H9 (cell line): ENCODE results near the gene GNB1L. TPM values are rescaled to one million over a fixed set of nuclear protein-coding genes. Genes with fewer than 3 reads are reported as not detected.

Experiments
- DNase-seq: peaks from one replicate; pipeline ENCODE4 v3.0.0-alpha.2; 2017
- H2AFZ ChIP-seq: one replicate; pipeline ENCODE4 v1.6.1; 2013; ENCODE audit warnings: mild to moderate bottlenecking, low read length, control low read depth, moderate library complexity
- H2AK5ac ChIP-seq: 2 replicates; pipeline ENCODE4 v1.6.1; 2013; ENCODE audit warnings: low read length, control low read depth, mixed read lengths; ENCODE audit not compliant: insufficient read length
- H2BK120ac ChIP-seq: one replicate; pipeline ENCODE4 v1.6.1; 2013; ENCODE audit warnings: low read depth, mild to moderate bottlenecking, low read length, control low read depth, inconsistent platforms; ENCODE audit not compliant: poor library complexity, severe bottlenecking
- H2BK12ac ChIP-seq: 2 replicates; pipeline ENCODE4 v1.6.1; 2013; ENCODE audit warnings: low read length, control low read depth, mixed read lengths, low read depth; ENCODE audit not compliant: insufficient read length
- H2BK15ac ChIP-seq: 2 replicates; pipeline ENCODE4 v1.6.1; 2013; ENCODE audit warnings: low read depth, low read length, control low read depth
- H2BK20ac ChIP-seq: one replicate; pipeline ENCODE4 v1.6.1; 2013; ENCODE audit warnings: low read depth, mild to moderate bottlenecking, low read length, control low read depth, inconsistent platforms; ENCODE audit not compliant: poor library complexity, severe bottlenecking
- H2BK5ac ChIP-seq: 2 replicates; pipeline ENCODE4 v1.6.1; 2013; ENCODE audit warnings: low read length, control low read depth, mixed read lengths; ENCODE audit not compliant: insufficient read length
- H3K14ac ChIP-seq: 2 replicates; pipeline ENCODE4 v1.6.1; 2013; ENCODE audit warnings: low read length, control low read depth; ENCODE audit not compliant: insufficient read depth
- H3K18ac ChIP-seq: 2 replicates; pipeline ENCODE4 v1.6.1; 2013; ENCODE audit warnings: low read depth, mild to moderate bottlenecking, mixed read lengths, low read length, control low read depth; ENCODE audit not compliant: insufficient read length
- H3K23ac ChIP-seq: 2 replicates; pipeline ENCODE4 v1.6.1; 2013; ENCODE audit warnings: low read length, control low read depth, mixed read lengths, low read depth; ENCODE audit not compliant: insufficient read length
- H3K23me2 ChIP-seq: 2 replicates; pipeline ENCODE4 v1.6.1; 2013; ENCODE audit warnings: low read depth, mild to moderate bottlenecking, mixed read lengths, low read length, control low read depth; ENCODE audit not compliant: insufficient read length, poor library complexity, severe bottlenecking
- H3K27ac ChIP-seq: 2 replicates; pipeline ENCODE4 v1.5.1; 2013; ENCODE audit warnings: low read length, control low read depth, mixed read lengths, low read depth; ENCODE audit not compliant: insufficient read length
- H3K27me3 ChIP-seq: 2 replicates; pipeline ENCODE4 v1.6.1; 2013; ENCODE audit warnings: low read length, control low read depth, inconsistent platforms; ENCODE audit not compliant: insufficient read depth
- H3K4ac ChIP-seq: 2 replicates; pipeline ENCODE4 v1.6.1; 2013; ENCODE audit warnings: low read depth, mild to moderate bottlenecking, control low read depth, inconsistent platforms, low read length, moderate library complexity
- H3K4me1 ChIP-seq: 2 replicates; pipeline ENCODE4 v1.6.1; 2013; ENCODE audit warnings: low read length, control low read depth, inconsistent platforms; ENCODE audit not compliant: insufficient read depth
- H3K4me2 ChIP-seq: 2 replicates; pipeline ENCODE4 v1.6.1; 2013; ENCODE audit warnings: low read length, control low read depth, mixed read lengths; ENCODE audit not compliant: insufficient read length, insufficient read depth
- H3K56ac ChIP-seq: 2 replicates; pipeline ENCODE4 v1.6.1; 2013; ENCODE audit warnings: low read depth, mild to moderate bottlenecking, mixed read lengths, low read length, control low read depth; ENCODE audit not compliant: insufficient read length
- H3K79me1 ChIP-seq: 2 replicates; pipeline ENCODE4 v1.6.1; 2013; ENCODE audit warnings: low read depth, mild to moderate bottlenecking, moderate library complexity, low read length, control low read depth, inconsistent platforms; ENCODE audit not compliant: insufficient read depth, poor library complexity, severe bottlenecking
- H3K79me2 ChIP-seq: 2 replicates; pipeline ENCODE4 v1.6.1; 2013; ENCODE audit warnings: low read length, control low read depth, inconsistent platforms; ENCODE audit not compliant: insufficient read depth
- H3K9ac ChIP-seq: 2 replicates; pipeline ENCODE4 v1.6.1; 2013; ENCODE audit warnings: low read length, control low read depth, mixed read lengths; ENCODE audit not compliant: insufficient read length; ENCODE audit errors: extremely low read depth
- H3K9me3 ChIP-seq: one replicate; pipeline ENCODE4 v1.6.1; 2013; ENCODE audit warnings: low read depth, low read length, inconsistent platforms; ENCODE audit not compliant: control insufficient read depth
- H3T11ph ChIP-seq: one replicate; pipeline ENCODE4 v1.6.1; 2013; ENCODE audit warnings: mild to moderate bottlenecking, low read length, control low read depth, inconsistent platforms
- H4K20me1 ChIP-seq: one replicate; pipeline ENCODE4 v1.6.1; 2013; ENCODE audit not compliant: control insufficient read depth, insufficient read length, insufficient read depth
- H4K5ac ChIP-seq: 2 replicates; pipeline ENCODE4 v1.6.1; 2013; ENCODE audit warnings: low read depth, mild to moderate bottlenecking, mixed read lengths, low read length, control low read depth; ENCODE audit not compliant: insufficient read length
- H4K8ac ChIP-seq: replicated peaks from 2 replicates; pipeline ENCODE4 v1.6.1; 2013; ENCODE audit warnings: low read length, control low read depth, mixed read lengths, low read depth; ENCODE audit not compliant: insufficient read length
- H4K91ac ChIP-seq: 2 replicates; pipeline ENCODE4 v1.6.1; 2013; ENCODE audit warnings: low read depth, mild to moderate bottlenecking, moderate library complexity, mixed read lengths, low read length, control low read depth; ENCODE audit not compliant: insufficient read length
- H3K27ac Mint-ChIP-seq, 3 experiments: 2 replicates in 2 of 3; 3 replicates in 1 of 3; pipeline ENCODE4 v1.8.0; 2020 to 2021; ENCODE audit warnings: mixed read lengths in 3 of 3, mild to moderate bottlenecking in 1 of 3, moderate library complexity in 1 of 3
- H3K27me3 Mint-ChIP-seq: 2 replicates; pipeline ENCODE4 v1.8.0; 2021; ENCODE audit warnings: low read depth, mild to moderate bottlenecking, moderate library complexity, mixed read lengths
- H3K36me3 Mint-ChIP-seq, 3 experiments: 2 replicates in 2 of 3; 3 replicates in 1 of 3; pipeline ENCODE4 v1.8.0; 2020 to 2021; ENCODE audit warnings: low read depth in 3 of 3, mixed read lengths in 3 of 3; ENCODE audit not compliant: insufficient read depth in 1 of 3
- H3K4me1 Mint-ChIP-seq, 2 experiments: 2 replicates each; pipeline ENCODE4 v1.8.0; 2020; ENCODE audit warnings: mixed read lengths in 2 of 2
- H3K4me3 Mint-ChIP-seq, 2 experiments: 2 replicates in 1 of 2; 3 replicates in 1 of 2; pipeline ENCODE4 v1.8.0; 2020 to 2021; ENCODE audit warnings: mild to moderate bottlenecking in 2 of 2, mixed read lengths in 2 of 2, moderate library complexity in 1 of 2
- H3K9me3 Mint-ChIP-seq, 2 experiments: 2 replicates in 1 of 2; 3 replicates in 1 of 2; pipeline ENCODE4 v1.8.0; 2020; ENCODE audit warnings: mild to moderate bottlenecking in 2 of 2, mixed read lengths in 2 of 2, moderate library complexity in 1 of 2
- whole genome bisulfite sequencing: extraction: QIAGEN DNeasy Blood & Tissue Kit; methylation state at CpG from one replicate; pipeline ENCODE4 v1.1.7; 2013; ENCODE audit warnings: missing lambda C conversion rate, low lambda C conversion rate, mixed read lengths; ENCODE audit not compliant: insufficient read length; ENCODE audit errors: extremely low coverage; 5-methylcytosine and 5-hydroxymethylcytosine counted together
- total RNA-seq: library from RNA; stranded (reverse); gene quantifications from 2 replicates; pipeline ENCODE4 v1.2.1, GENCODE V29; 2021
- TF ChIP-seq, protein P1 (sequence below): fragments of 200-600 bp; sonication (generic); conservative IDR thresholded peaks from 3 replicates; pipeline ENCODE4 v1.8.0; 2021; ENCODE audit warnings: antibody characterized with exemption, mild to moderate bottlenecking

GNB1L gene
- total RNA-seq, 1 experiment from 2014 or later = 22.4 TPM

- Histone ChIP-seq H4K20me1 (peaks cover 3% of the 10 kb centered on the region), H3K4me1 (no peaks in the 10 kb centered on the region), H3K23ac (no peak overlapping the region), H4K8ac (no peak overlapping the region), H2BK120ac (no peak overlapping the region), H2BK5ac (no peak overlapping the region), H3K14ac (no peak overlapping the region), H3K27me3 (peaks cover 68% of the 10 kb centered on the region), H2AK5ac (no peak overlapping the region), H3K18ac (no peak overlapping the region), H2BK12ac (no peak overlapping the region), H3K4me2 (no peak overlapping the region), H3K79me2 (no peaks in the 10 kb centered on the region), H3K56ac (no peak overlapping the region), H3T11ph (no peak overlapping the region), H2AFZ (no peak overlapping the region), H3K27ac (no peak overlapping the region), H4K5ac (no peak overlapping the region), H3K23me2 (no peaks in the 10 kb centered on the region), H2BK15ac (no peak overlapping the region), H3K4ac (no peak overlapping the region), H2BK20ac (no peak overlapping the region), H3K79me1 (no peaks in the 10 kb centered on the region), H3K9ac (no peak overlapping the region), H3K9me3 (no peaks in the 10 kb centered on the region), H4K91ac (no peak overlapping the region)
- peaks cover 6 to 10% of the 10 kb centered on the region in 2 experiments; a peak in 4 of 5 replicates for H3K9me3 Mint-ChIP-seq
- no peak overlapping the region for H3K27ac Mint-ChIP-seq
- peaks cover 20 to 33% of the 10 kb centered on the region in 2 experiments for H3K4me1 Mint-ChIP-seq
- H3K27me3 Mint-ChIP-seq = peaks cover 89% of the 10 kb centered on the region
- DNase-seq = no peak
- H3K4me3 Mint-ChIP-seq = peak overlapping the region; percentile 39 to 75; a peak in 4 of 5 replicates
- H3K36me3 Mint-ChIP-seq = no peaks in the 10 kb centered on the region; a peak in 1 of 7 replicates
- WGBS = no CpG with 5 or more reads among the region's 26 CpGs
- TF ChIP-seq, protein P1, sequence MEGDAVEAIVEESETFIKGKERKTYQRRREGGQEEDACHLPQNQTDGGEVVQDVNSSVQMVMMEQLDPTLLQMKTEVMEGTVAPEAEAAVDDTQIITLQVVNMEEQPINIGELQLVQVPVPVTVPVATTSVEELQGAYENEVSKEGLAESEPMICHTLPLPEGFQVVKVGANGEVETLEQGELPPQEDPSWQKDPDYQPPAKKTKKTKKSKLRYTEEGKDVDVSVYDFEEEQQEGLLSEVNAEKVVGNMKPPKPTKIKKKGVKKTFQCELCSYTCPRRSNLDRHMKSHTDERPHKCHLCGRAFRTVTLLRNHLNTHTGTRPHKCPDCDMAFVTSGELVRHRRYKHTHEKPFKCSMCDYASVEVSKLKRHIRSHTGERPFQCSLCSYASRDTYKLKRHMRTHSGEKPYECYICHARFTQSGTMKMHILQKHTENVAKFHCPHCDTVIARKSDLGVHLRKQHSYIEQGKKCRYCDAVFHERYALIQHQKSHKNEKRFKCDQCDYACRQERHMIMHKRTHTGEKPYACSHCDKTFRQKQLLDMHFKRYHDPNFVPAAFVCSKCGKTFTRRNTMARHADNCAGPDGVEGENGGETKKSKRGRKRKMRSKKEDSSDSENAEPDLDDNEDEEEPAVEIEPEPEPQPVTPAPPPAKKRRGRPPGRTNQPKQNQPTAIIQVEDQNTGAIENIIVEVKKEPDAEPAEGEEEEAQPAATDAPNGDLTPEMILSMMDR = no peak
Observed at GRCh38 chr22:19755722-19756287, 98.9 kb downstream of the GNB1L start.
